Activated naive CD4-positive, alpha-beta T cell treated with anti-CD3 and anti-CD28 coated beads, Interleukin-2, amount 10 ng/mL, durations not matched to agents 7 days and 5 days (primary cell): ENCODE measurements around the gene CCDC107.
A peak's percentile ranks its signal among the peaks of the same experiment; 100 is the strongest.
"Not testable (repeated sequence)": the region's sequence is repeated elsewhere in the genome, so short reads cannot be mapped to it uniquely, and the experiment has no call there.

Source experiments
- CTCF ChIA-PET: fragments of 350-600 bp; sonication (Branson Sonifier 250); formaldehyde crosslinking; loops from one replicate; lab custom pipeline; 2021; ENCODE audit warnings: antibody characterized with exemption; lab: Charles Lee
- DNase-seq: peaks from one replicate; pipeline ENCODE4 v3.0.0-alpha.2; 2020
- H3K27ac Mint-ChIP-seq: one replicate; pipeline ENCODE4 v1.8.0; 2021; ENCODE audit warnings: mild to moderate bottlenecking, moderate library complexity, mixed read lengths
- H3K27me3 Mint-ChIP-seq: one replicate; pipeline ENCODE4 v1.8.0; 2021; ENCODE audit warnings: mild to moderate bottlenecking, mixed read lengths
- H3K36me3 Mint-ChIP-seq: one replicate; pipeline ENCODE4 v1.8.0; 2021; ENCODE audit warnings: mixed read lengths
- H3K4me1 Mint-ChIP-seq: one replicate; pipeline ENCODE4 v1.8.0; 2021; ENCODE audit warnings: mixed read lengths
- H3K4me3 Mint-ChIP-seq: one replicate; pipeline ENCODE4 v1.8.0; 2021; ENCODE audit warnings: mild to moderate bottlenecking, moderate library complexity, mixed read lengths
- H3K9me3 Mint-ChIP-seq: one replicate; pipeline ENCODE4 v1.8.0; 2021; ENCODE audit warnings: mixed read lengths

The CCDC107 gene

GRCh38 chr9:35619800-35620158 is 38.3 kb upstream of the CCDC107 start:
- H3K9me3 Mint-ChIP-seq, result no peaks in the 10 kb centered on the region
- peak overlapping the region; percentile 77 for H3K27ac Mint-ChIP-seq
- no peak for DNase-seq
- no peaks in the 10 kb centered on the region for H3K36me3 Mint-ChIP-seq
- no peak overlapping the region for H3K4me3 Mint-ChIP-seq
- H3K4me1 Mint-ChIP-seq, result peaks cover 49% of the 10 kb centered on the region
- peaks cover 12% of the 10 kb centered on the region for H3K27me3 Mint-ChIP-seq
- CTCF ChIA-PET, result interaction anchor here (0.6 to 7.0 kb wide), 8 partner anchors 9 to 135 kb away, joined by 3 to 81 read pairs (median 4); partner anchors contain the start of genes MSMP and SIT1

- Mint-ChIP-seq H3K9me3 (no peaks in the 10 kb centered on the region), H3K36me3 (no peaks in the 10 kb centered on the region), H3K27ac (no peak overlapping the region), H3K27me3 (peaks cover 4% of the 10 kb centered on the region), H3K4me1 (no peaks in the 10 kb centered on the region), H3K4me3 (no peak overlapping the region)
- DNase-seq, result no peak
- CTCF ChIA-PET, result interaction anchor here (0.8 kb wide), 1 partner anchor 11 kb away, joined by 3 read pairs; no protein-coding TSS in a partner anchor
These were observed 30.5 kb upstream of the CCDC107 start for GRCh38 chr9:35627575-35627974.

- Mint-ChIP-seq H3K4me1 (no peaks in the 10 kb centered on the region), H3K4me3 (no peak overlapping the region), H3K27me3 (peaks cover 4% of the 10 kb centered on the region), H3K9me3 (no peaks in the 10 kb centered on the region), H3K36me3 (no peaks in the 10 kb centered on the region), H3K27ac (no peak overlapping the region)
- no peak for DNase-seq
- CTCF ChIA-PET, result interaction anchor here (0.6 to 3.3 kb wide), 8 partner anchors 12 to 68 kb away, joined by 3 to 12 read pairs (median 4); no protein-coding TSS in a partner anchor
These were observed 29.6 kb upstream of the CCDC107 start for GRCh38 chr9:35628389-35628991.

GRCh38 chr9:35629597-35629996 is 28.5 kb upstream of the CCDC107 start:
- DNase-seq, result no peak
- CTCF ChIA-PET, result interaction anchor here (0.9 to 3.3 kb wide), 6 partner anchors 9 to 67 kb away, joined by 3 to 12 read pairs (median 5); no protein-coding TSS in a partner anchor
- H3K4me1 Mint-ChIP-seq, result no peaks in the 10 kb centered on the region

GRCh38 chr9:35635730-35636129 is 22.4 kb upstream of the CCDC107 start:
- DNase-seq, result no peak
- Mint-ChIP-seq H3K9me3 (peaks cover 4% of the 10 kb centered on the region), H3K4me3 (no peak overlapping the region), H3K27me3 (no peaks in the 10 kb centered on the region), H3K27ac (no peak overlapping the region), H3K36me3 (peaks cover 7% of the 10 kb centered on the region), H3K4me1 (peaks cover 48% of the 10 kb centered on the region)
- CTCF ChIA-PET, result interaction anchor here (0.9 to 1.8 kb wide), 4 partner anchors 11 to 60 kb away, joined by 3 to 5 read pairs (median 4); no protein-coding TSS in a partner anchor

More at GRCh38 chr9:35629597-35629996, 28.5 kb upstream of the CCDC107 start:
- Mint-ChIP-seq H3K27me3 (peaks cover 4% of the 10 kb centered on the region), H3K27ac (no peak overlapping the region), H3K4me3 (no peak overlapping the region), H3K36me3 (no peaks in the 10 kb centered on the region), H3K9me3 (no peaks in the 10 kb centered on the region)

GRCh38 chr9:35636135-35636876 is 21.8 kb upstream of the CCDC107 start:
- peaks cover 4% of the 10 kb centered on the region for H3K9me3 Mint-ChIP-seq
- H3K27me3 Mint-ChIP-seq, result no peaks in the 10 kb centered on the region
- CTCF ChIA-PET, result interaction anchor here (1.0 to 1.8 kb wide), 3 partner anchors 20 to 60 kb away, joined by 3 to 5 read pairs (median 3); no protein-coding TSS in a partner anchor
- H3K36me3 Mint-ChIP-seq, result peaks cover 12% of the 10 kb centered on the region
- H3K4me3 Mint-ChIP-seq, result no peak overlapping the region
- no peak for DNase-seq
- H3K4me1 Mint-ChIP-seq, result peaks cover 53% of the 10 kb centered on the region
- H3K27ac Mint-ChIP-seq, result no peak overlapping the region

- H3K27me3 Mint-ChIP-seq, DNase-seq, H3K4me3 Mint-ChIP-seq, H3K9me3 Mint-ChIP-seq, CTCF ChIA-PET: not testable (repeated sequence)
- Mint-ChIP-seq H3K27ac (peak overlapping the region; percentile 1), H3K36me3 (peaks cover 17% of the 10 kb centered on the region), H3K4me1 (peaks cover 58% of the 10 kb centered on the region)
These were observed 21.2 kb upstream of the CCDC107 start for GRCh38 chr9:35636877-35637246.

GRCh38 chr9:35637427-35637955 is 20.6 kb upstream of the CCDC107 start:
- H3K4me3 Mint-ChIP-seq, H3K9me3 Mint-ChIP-seq, CTCF ChIA-PET, DNase-seq, H3K27ac Mint-ChIP-seq, H3K27me3 Mint-ChIP-seq: not testable (repeated sequence)
- H3K4me1 Mint-ChIP-seq, result peaks cover 59% of the 10 kb centered on the region
- H3K36me3 Mint-ChIP-seq, result peaks cover 18% of the 10 kb centered on the region

GRCh38 chr9:35638751-35639150 is 19.3 kb upstream of the CCDC107 start:
- peaks cover 64% of the 10 kb centered on the region for H3K4me1 Mint-ChIP-seq
- H3K9me3 Mint-ChIP-seq, H3K4me3 Mint-ChIP-seq, H3K27me3 Mint-ChIP-seq: not testable (repeated sequence)
- peak overlapping the region; percentile 88 for H3K27ac Mint-ChIP-seq
- peaks cover 24% of the 10 kb centered on the region for H3K36me3 Mint-ChIP-seq
- CTCF ChIA-PET, result interaction anchor here (1.0 to 2.8 kb wide), 5 partner anchors 9 to 58 kb away, joined by 3 to 18 read pairs (median 4); partner anchors contain the start of gene SIT1
- DNase-seq, result peak; percentile 59

GRCh38 chr9:35639225-35639624 is 18.9 kb upstream of the CCDC107 start:
- CTCF ChIA-PET, result interaction anchor here (1.0 to 2.8 kb wide), 5 partner anchors 10 to 57 kb away, joined by 3 to 18 read pairs (median 4); partner anchors contain the start of gene SIT1
- H3K9me3 Mint-ChIP-seq, DNase-seq, H3K27me3 Mint-ChIP-seq: not testable (repeated sequence)
- Mint-ChIP-seq H3K27ac (peak overlapping the region; percentile 88), H3K36me3 (peaks cover 25% of the 10 kb centered on the region), H3K4me1 (peaks cover 64% of the 10 kb centered on the region), H3K4me3 (peak overlapping the region; percentile 23)

- Mint-ChIP-seq H3K27ac (peak overlapping the region; percentile 88), H3K4me3 (peak overlapping the region; percentile 23), H3K9me3 (peaks cover 6% of the 10 kb centered on the region), H3K27me3 (no peaks in the 10 kb centered on the region), H3K4me1 (peaks cover 69% of the 10 kb centered on the region), H3K36me3 (peaks cover 29% of the 10 kb centered on the region)
- DNase-seq, result no peak
- CTCF ChIA-PET, result interaction anchor here (1.2 to 2.8 kb wide), 5 partner anchors 11 to 57 kb away, joined by 3 to 18 read pairs (median 4); partner anchors contain the start of genes CCDC107, RMRP and SIT1
These were observed 18.5 kb upstream of the CCDC107 start for GRCh38 chr9:35639631-35640030.

- H3K27me3 Mint-ChIP-seq, H3K9me3 Mint-ChIP-seq, H3K27ac Mint-ChIP-seq, H3K4me3 Mint-ChIP-seq, DNase-seq: not testable (repeated sequence)
- CTCF ChIA-PET, result interaction anchor here (1.2 to 2.8 kb wide), 4 partner anchors 10 to 56 kb away, joined by 3 to 18 read pairs (median 5); partner anchors contain the start of genes CCDC107, RMRP and SIT1
- Mint-ChIP-seq H3K4me1 (peaks cover 76% of the 10 kb centered on the region), H3K36me3 (peaks cover 30% of the 10 kb centered on the region)
These were observed 17.7 kb upstream of the CCDC107 start for GRCh38 chr9:35640431-35640830.

- H3K36me3 Mint-ChIP-seq, result peaks cover 35% of the 10 kb centered on the region
- H3K4me3 Mint-ChIP-seq, H3K9me3 Mint-ChIP-seq, H3K27ac Mint-ChIP-seq, DNase-seq, H3K27me3 Mint-ChIP-seq, CTCF ChIA-PET: not testable (repeated sequence)
- H3K4me1 Mint-ChIP-seq, result peaks cover 75% of the 10 kb centered on the region
These were observed 16.6 kb upstream of the CCDC107 start for GRCh38 chr9:35641478-35641877.

GRCh38 chr9:35643046-35643445 is 15.0 kb upstream of the CCDC107 start:
- no peak overlapping the region for H3K4me3 Mint-ChIP-seq
- no peak overlapping the region for H3K27ac Mint-ChIP-seq
- H3K36me3 Mint-ChIP-seq, result peaks cover 38% of the 10 kb centered on the region
- peaks cover 6% of the 10 kb centered on the region for H3K9me3 Mint-ChIP-seq
- CTCF ChIA-PET, result interaction anchor here (0.6 to 10.3 kb wide), 3 partner anchors 26 to 39 kb away, joined by 3 to 81 read pairs (median 3); partner anchors contain the start of gene CD72
- peaks cover 70% of the 10 kb centered on the region for H3K4me1 Mint-ChIP-seq
- DNase-seq, result no peak
- no peaks in the 10 kb centered on the region for H3K27me3 Mint-ChIP-seq
